BE2C (cell line): ENCODE measurements around the gene ANO1.

Source experiments
- DNase-seq: peaks from one replicate; pipeline ENCODE4 v3.0.0-alpha.2; 2020
- H3K27me3 ChIP-seq: fragments of 250-450 bp; sonication (Bioruptor Pico); 2 replicates; pipeline ENCODE4 v1.5.1; 2020; ENCODE audit warnings: mild to moderate bottlenecking
- H3K36me3 ChIP-seq: fragments of 250-450 bp; sonication (Bioruptor Pico); 2 replicates; pipeline ENCODE4 v1.5.1; 2020; ENCODE audit warnings: mild to moderate bottlenecking
- H3K4me1 ChIP-seq: fragments of 250-450 bp; sonication (Bioruptor Pico); 2 replicates; pipeline ENCODE4 v1.5.1; 2020
- H3K4me3 ChIP-seq: 2 replicates; pipeline ENCODE4 v1.5.1; 2011; ENCODE audit warnings: low read depth, low read length
- H3K9me3 ChIP-seq: fragments of 250-450 bp; sonication (Bioruptor Pico); 2 replicates; pipeline ENCODE4 v1.5.1; 2020
- CTCF ChIP-seq: IDR thresholded peaks from 2 replicates; pipeline ENCODE4 v1.5.1; 2012; ENCODE audit warnings: mild to moderate bottlenecking, low read depth, low read length

Gene ANO1

GRCh38 chr11:70145071-70145470 is 67.0 kb downstream of the ANO1 start:
- H3K4me1 ChIP-seq: peaks cover 16% of the 10 kb centered on the region
- H3K9me3 ChIP-seq: no peaks in the 10 kb centered on the region
- no peak for TF ChIP-seq CTCF
- H3K27me3 ChIP-seq: no peaks in the 10 kb centered on the region; the same call in 1 of the 2 replicates
- no peak for DNase-seq
- no peak overlapping the region for H3K4me3 ChIP-seq
- H3K36me3 ChIP-seq: no peaks in the 10 kb centered on the region

- Histone ChIP-seq H3K9me3 (no peaks in the 10 kb centered on the region), H3K4me3 (no peak overlapping the region), H3K4me1 (peaks cover 16% of the 10 kb centered on the region), H3K27me3 (no peaks in the 10 kb centered on the region; the same call in 1 of the 2 replicates), H3K36me3 (no peaks in the 10 kb centered on the region)
- TF ChIP-seq CTCF: no peak
- no peak for DNase-seq
Observed at GRCh38 chr11:70145841-70146240, 67.7 kb downstream of the ANO1 start.

GRCh38 chr11:70146299-70146698 is 68.2 kb downstream of the ANO1 start:
- no peak overlapping the region for H3K4me3 ChIP-seq
- no peak for TF ChIP-seq CTCF
- no peaks in the 10 kb centered on the region for H3K36me3 ChIP-seq
- no peaks in the 10 kb centered on the region; the same call in 1 of the 2 replicates for H3K27me3 ChIP-seq
- DNase-seq: no peak
- H3K9me3 ChIP-seq: no peaks in the 10 kb centered on the region
- peaks cover 15% of the 10 kb centered on the region for H3K4me1 ChIP-seq

GRCh38 chr11:70146895-70147520 is 68.9 kb downstream of the ANO1 start:
- TF ChIP-seq CTCF: no peak
- no peaks in the 10 kb centered on the region for H3K9me3 ChIP-seq
- H3K4me1 ChIP-seq: peaks cover 8% of the 10 kb centered on the region
- no peaks in the 10 kb centered on the region; the same call in 1 of the 2 replicates for H3K27me3 ChIP-seq
- DNase-seq: no peak
- H3K4me3 ChIP-seq: no peak overlapping the region
- no peaks in the 10 kb centered on the region for H3K36me3 ChIP-seq

GRCh38 chr11:70147668-70148067 is 69.6 kb downstream of the ANO1 start:
- no peak overlapping the region for H3K4me3 ChIP-seq
- H3K4me1 ChIP-seq: peaks cover 1% of the 10 kb centered on the region; the same call in 1 of the 2 replicates
- no peak for TF ChIP-seq CTCF
- no peaks in the 10 kb centered on the region for H3K9me3 ChIP-seq
- no peaks in the 10 kb centered on the region for H3K36me3 ChIP-seq
- DNase-seq: no peak
- H3K27me3 ChIP-seq: no peaks in the 10 kb centered on the region; the same call in 1 of the 2 replicates

GRCh38 chr11:70151671-70152070 is 73.6 kb downstream of the ANO1 start:
- H3K36me3 ChIP-seq: no peaks in the 10 kb centered on the region

More at GRCh38 chr11:70151671-70152070, 73.6 kb downstream of the ANO1 start:
- H3K9me3 ChIP-seq: no peaks in the 10 kb centered on the region
- no peak for DNase-seq
- no peak for TF ChIP-seq CTCF
- no peak overlapping the region for H3K4me3 ChIP-seq
- no peaks in the 10 kb centered on the region; the same call in 1 of the 2 replicates for H3K27me3 ChIP-seq
- H3K4me1 ChIP-seq: no peaks in the 10 kb centered on the region
